Retina (tissue), 1 donor: ENCODE data around the gene FCGR3A.

ENCODE experiments used
- DNase-seq: peaks from one replicate; pipeline ENCODE4 v3.0.0-alpha.2; 2016

Gene FCGR3A

DNA sequence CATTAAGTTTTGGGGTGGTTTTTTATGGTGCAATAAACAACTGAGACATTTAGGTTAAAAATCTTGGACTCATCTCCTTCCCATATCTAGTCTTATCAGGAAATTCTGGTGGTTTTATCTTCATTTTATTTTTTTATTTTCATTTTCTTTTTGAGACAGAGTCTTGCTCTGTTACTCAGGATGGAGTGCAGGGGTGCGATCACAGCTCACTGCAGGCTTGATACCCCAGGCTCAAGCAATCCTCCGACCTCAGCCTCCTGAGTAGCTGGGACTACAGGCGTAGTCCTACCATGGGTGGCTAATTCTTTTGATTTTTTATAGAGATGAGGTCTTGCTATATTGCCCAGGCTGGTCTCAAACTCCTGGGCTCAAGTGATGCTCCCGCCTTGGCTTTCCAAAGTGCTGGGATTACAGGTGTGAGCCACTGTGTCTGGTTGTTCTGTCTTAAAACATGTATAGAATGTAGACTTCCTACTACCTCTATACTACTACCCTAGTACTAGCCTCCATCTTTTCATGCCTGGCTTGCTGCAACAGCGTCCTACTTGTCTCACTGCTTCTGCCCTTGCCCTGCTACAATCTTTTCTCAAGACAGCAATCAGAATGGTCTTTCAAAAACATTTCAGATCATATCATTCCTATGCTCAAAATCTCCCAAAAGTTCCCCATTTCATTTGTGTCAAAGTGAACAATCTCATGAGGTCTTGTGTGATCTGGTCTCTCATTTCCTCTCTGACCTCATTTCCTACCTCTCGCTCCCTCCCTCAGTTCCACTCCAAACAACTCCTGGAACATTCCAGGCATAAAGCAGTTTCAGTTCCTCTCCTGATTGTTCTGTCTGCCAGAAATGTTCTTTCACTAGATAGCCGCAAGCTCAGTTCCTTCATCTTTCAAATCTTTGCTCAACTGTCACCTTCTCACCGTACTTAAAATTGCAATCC, 50.2 kb downstream of the FCGR3A start:
- no peak for DNase-seq

DNA sequence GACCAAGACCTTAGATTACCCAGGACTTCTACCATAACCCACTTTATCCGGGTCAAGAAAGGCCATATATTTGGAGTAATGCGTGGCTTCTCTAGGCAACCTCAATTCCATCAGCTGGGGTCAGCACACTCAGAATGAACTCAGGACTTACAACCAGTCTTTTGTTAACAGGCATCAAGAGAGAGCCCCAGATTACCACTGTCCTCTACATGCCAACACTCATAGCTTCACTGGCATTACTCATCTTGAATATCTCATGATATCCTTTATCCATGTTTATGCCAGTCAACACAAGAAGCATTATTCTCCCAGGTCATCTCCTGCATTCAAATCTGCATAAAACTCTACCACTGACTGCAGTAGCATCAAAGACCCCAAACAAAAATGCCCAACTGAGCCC, 51.0 kb downstream of the FCGR3A start:
- DNase-seq: no peak

DNA sequence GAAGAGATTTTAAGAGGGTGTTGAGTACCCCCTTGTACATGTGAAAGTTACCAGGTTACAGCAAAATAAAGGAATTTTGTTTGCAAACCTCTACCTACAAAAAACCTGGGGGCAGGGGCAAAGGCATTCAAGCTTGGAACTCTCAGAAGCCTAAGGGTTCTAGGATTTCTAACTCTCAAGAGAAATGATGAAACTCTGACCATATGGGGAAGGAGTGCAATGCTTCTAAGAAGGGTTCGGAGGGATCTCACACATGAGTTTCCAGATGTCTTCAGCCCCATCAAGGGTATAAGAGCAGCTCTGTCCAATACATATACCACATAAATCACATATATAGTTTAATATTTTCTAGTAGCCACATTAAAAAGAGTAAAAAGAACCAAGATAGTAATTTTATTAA, 51.7 kb downstream of the FCGR3A start:
- DNase-seq: no peak

DNA sequence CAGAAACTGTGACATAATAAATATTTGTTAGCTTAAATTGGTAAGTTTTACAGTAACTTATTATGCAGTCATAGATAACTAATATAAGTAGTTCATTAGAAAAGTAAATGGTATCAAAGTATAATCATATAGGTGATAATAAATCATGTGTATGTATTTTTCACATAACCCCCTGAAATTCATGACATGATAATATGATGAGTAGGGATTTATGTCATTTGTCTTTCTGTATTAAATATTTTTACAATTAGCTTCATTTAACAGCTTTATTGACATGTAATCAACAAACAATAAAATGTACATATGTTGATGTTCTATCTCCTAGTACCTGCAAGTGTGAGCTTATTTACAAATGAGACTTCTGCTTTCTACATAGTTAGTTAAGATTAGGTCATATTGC, 54.1 kb downstream of the FCGR3A start:
- no peak for DNase-seq

DNA sequence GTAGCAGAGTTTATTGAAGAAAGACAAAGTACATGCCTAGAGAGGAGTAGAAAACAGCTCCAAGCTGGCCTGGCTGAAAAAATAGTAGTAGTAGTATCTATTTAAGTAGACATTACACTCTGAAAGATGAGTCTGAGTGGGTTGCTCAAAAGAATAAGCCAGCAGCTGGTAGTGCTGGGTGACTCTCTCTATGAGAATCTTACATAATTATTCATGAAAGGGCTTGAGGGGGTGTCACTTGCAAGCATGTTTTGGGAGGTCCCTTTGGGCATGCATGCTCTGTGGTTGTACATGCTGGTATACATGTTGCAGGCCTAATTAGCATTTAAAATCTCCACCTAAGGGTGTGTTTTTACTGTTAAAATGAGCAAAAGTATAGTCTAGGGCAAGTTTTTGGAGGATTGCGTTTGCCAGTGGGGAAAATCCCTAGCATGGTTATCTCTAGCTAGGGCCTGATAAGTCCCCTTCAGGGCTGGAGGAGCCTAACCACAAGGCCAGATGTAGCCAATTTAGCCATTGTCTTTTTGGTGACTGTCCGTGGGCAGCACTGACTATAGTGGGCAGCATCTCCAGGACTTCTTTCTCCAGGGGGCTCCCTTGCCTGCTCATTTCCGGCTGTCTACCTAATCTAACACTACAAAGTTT, 55.4 kb downstream of the FCGR3A start:
- no peak for DNase-seq

DNA sequence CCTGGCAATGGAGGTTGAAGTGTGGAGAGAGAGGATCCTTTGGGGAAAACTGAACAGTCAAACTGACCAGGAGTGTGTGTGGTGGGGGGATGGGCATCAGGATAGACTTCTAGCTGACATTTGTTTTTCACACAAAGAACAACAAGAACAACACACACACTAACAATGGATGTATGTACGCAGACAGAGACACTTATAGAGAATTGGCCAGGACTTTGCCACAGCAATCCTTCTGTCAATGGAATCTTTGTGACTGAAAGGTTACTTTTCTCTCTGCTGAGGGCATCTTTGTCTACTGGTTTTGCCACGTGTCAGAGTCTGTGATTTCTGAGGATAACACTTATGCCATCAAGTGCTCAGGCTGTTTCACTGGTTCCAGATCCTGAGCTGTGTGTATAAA, 56.8 kb downstream of the FCGR3A start:
- DNase-seq: no peak
